H9 (cell line): ENCODE data around the gene PFN4. TPM values are rescaled to one million over a fixed set of nuclear protein-coding genes. Genes with fewer than 3 reads are reported as not detected.

Source experiments
- DNase-seq: peaks from one replicate; pipeline ENCODE4 v3.0.0-alpha.2; 2017
- H2AFZ ChIP-seq: one replicate; pipeline ENCODE4 v1.6.1; 2013; ENCODE audit warnings: mild to moderate bottlenecking, low read length, control low read depth, moderate library complexity
- H2AK5ac ChIP-seq: 2 replicates; pipeline ENCODE4 v1.6.1; 2013; ENCODE audit warnings: low read length, control low read depth, mixed read lengths; ENCODE audit not compliant: insufficient read length
- H2BK120ac ChIP-seq: one replicate; pipeline ENCODE4 v1.6.1; 2013; ENCODE audit warnings: low read depth, mild to moderate bottlenecking, low read length, control low read depth, inconsistent platforms; ENCODE audit not compliant: poor library complexity, severe bottlenecking
- H2BK12ac ChIP-seq: 2 replicates; pipeline ENCODE4 v1.6.1; 2013; ENCODE audit warnings: low read length, control low read depth, mixed read lengths, low read depth; ENCODE audit not compliant: insufficient read length
- H2BK15ac ChIP-seq: 2 replicates; pipeline ENCODE4 v1.6.1; 2013; ENCODE audit warnings: low read depth, low read length, control low read depth
- H2BK20ac ChIP-seq: one replicate; pipeline ENCODE4 v1.6.1; 2013; ENCODE audit warnings: low read depth, mild to moderate bottlenecking, low read length, control low read depth, inconsistent platforms; ENCODE audit not compliant: poor library complexity, severe bottlenecking
- H2BK5ac ChIP-seq: 2 replicates; pipeline ENCODE4 v1.6.1; 2013; ENCODE audit warnings: low read length, control low read depth, mixed read lengths; ENCODE audit not compliant: insufficient read length
- H3K14ac ChIP-seq: 2 replicates; pipeline ENCODE4 v1.6.1; 2013; ENCODE audit warnings: low read length, control low read depth; ENCODE audit not compliant: insufficient read depth
- H3K18ac ChIP-seq: 2 replicates; pipeline ENCODE4 v1.6.1; 2013; ENCODE audit warnings: low read depth, mild to moderate bottlenecking, mixed read lengths, low read length, control low read depth; ENCODE audit not compliant: insufficient read length
- H3K23ac ChIP-seq: 2 replicates; pipeline ENCODE4 v1.6.1; 2013; ENCODE audit warnings: low read length, control low read depth, mixed read lengths, low read depth; ENCODE audit not compliant: insufficient read length
- H3K23me2 ChIP-seq: 2 replicates; pipeline ENCODE4 v1.6.1; 2013; ENCODE audit warnings: low read depth, mild to moderate bottlenecking, mixed read lengths, low read length, control low read depth; ENCODE audit not compliant: insufficient read length, poor library complexity, severe bottlenecking
- H3K27ac ChIP-seq: 2 replicates; pipeline ENCODE4 v1.5.1; 2013; ENCODE audit warnings: low read length, control low read depth, mixed read lengths, low read depth; ENCODE audit not compliant: insufficient read length
- H3K27me3 ChIP-seq: 2 replicates; pipeline ENCODE4 v1.6.1; 2013; ENCODE audit warnings: low read length, control low read depth, inconsistent platforms; ENCODE audit not compliant: insufficient read depth
- H3K4ac ChIP-seq: 2 replicates; pipeline ENCODE4 v1.6.1; 2013; ENCODE audit warnings: low read depth, mild to moderate bottlenecking, control low read depth, inconsistent platforms, low read length, moderate library complexity
- H3K4me1 ChIP-seq: 2 replicates; pipeline ENCODE4 v1.6.1; 2013; ENCODE audit warnings: low read length, control low read depth, inconsistent platforms; ENCODE audit not compliant: insufficient read depth
- H3K4me2 ChIP-seq: 2 replicates; pipeline ENCODE4 v1.6.1; 2013; ENCODE audit warnings: low read length, control low read depth, mixed read lengths; ENCODE audit not compliant: insufficient read length, insufficient read depth
- H3K56ac ChIP-seq: 2 replicates; pipeline ENCODE4 v1.6.1; 2013; ENCODE audit warnings: low read depth, mild to moderate bottlenecking, mixed read lengths, low read length, control low read depth; ENCODE audit not compliant: insufficient read length
- H3K79me1 ChIP-seq: 2 replicates; pipeline ENCODE4 v1.6.1; 2013; ENCODE audit warnings: low read depth, mild to moderate bottlenecking, moderate library complexity, low read length, control low read depth, inconsistent platforms; ENCODE audit not compliant: insufficient read depth, poor library complexity, severe bottlenecking
- H3K79me2 ChIP-seq: 2 replicates; pipeline ENCODE4 v1.6.1; 2013; ENCODE audit warnings: low read length, control low read depth, inconsistent platforms; ENCODE audit not compliant: insufficient read depth
- H3K9ac ChIP-seq: 2 replicates; pipeline ENCODE4 v1.6.1; 2013; ENCODE audit warnings: low read length, control low read depth, mixed read lengths; ENCODE audit not compliant: insufficient read length; ENCODE audit errors: extremely low read depth
- H3K9me3 ChIP-seq: one replicate; pipeline ENCODE4 v1.6.1; 2013; ENCODE audit warnings: low read depth, low read length, inconsistent platforms; ENCODE audit not compliant: control insufficient read depth
- H3T11ph ChIP-seq: one replicate; pipeline ENCODE4 v1.6.1; 2013; ENCODE audit warnings: mild to moderate bottlenecking, low read length, control low read depth, inconsistent platforms
- H4K20me1 ChIP-seq: one replicate; pipeline ENCODE4 v1.6.1; 2013; ENCODE audit not compliant: control insufficient read depth, insufficient read length, insufficient read depth
- H4K5ac ChIP-seq: 2 replicates; pipeline ENCODE4 v1.6.1; 2013; ENCODE audit warnings: low read depth, mild to moderate bottlenecking, mixed read lengths, low read length, control low read depth; ENCODE audit not compliant: insufficient read length
- H4K8ac ChIP-seq: replicated peaks from 2 replicates; pipeline ENCODE4 v1.6.1; 2013; ENCODE audit warnings: low read length, control low read depth, mixed read lengths, low read depth; ENCODE audit not compliant: insufficient read length
- H4K91ac ChIP-seq: 2 replicates; pipeline ENCODE4 v1.6.1; 2013; ENCODE audit warnings: low read depth, mild to moderate bottlenecking, moderate library complexity, mixed read lengths, low read length, control low read depth; ENCODE audit not compliant: insufficient read length
- H3K27ac Mint-ChIP-seq, 3 experiments: 2 replicates in 2 of 3; 3 replicates in 1 of 3; pipeline ENCODE4 v1.8.0; 2020 to 2021; ENCODE audit warnings: mixed read lengths in 3 of 3, mild to moderate bottlenecking in 1 of 3, moderate library complexity in 1 of 3
- H3K27me3 Mint-ChIP-seq: 2 replicates; pipeline ENCODE4 v1.8.0; 2021; ENCODE audit warnings: low read depth, mild to moderate bottlenecking, moderate library complexity, mixed read lengths
- H3K36me3 Mint-ChIP-seq, 3 experiments: 2 replicates in 2 of 3; 3 replicates in 1 of 3; pipeline ENCODE4 v1.8.0; 2020 to 2021; ENCODE audit warnings: low read depth in 3 of 3, mixed read lengths in 3 of 3; ENCODE audit not compliant: insufficient read depth in 1 of 3
- H3K4me1 Mint-ChIP-seq, 2 experiments: 2 replicates each; pipeline ENCODE4 v1.8.0; 2020; ENCODE audit warnings: mixed read lengths in 2 of 2
- H3K4me3 Mint-ChIP-seq, 2 experiments: 2 replicates in 1 of 2; 3 replicates in 1 of 2; pipeline ENCODE4 v1.8.0; 2020 to 2021; ENCODE audit warnings: mild to moderate bottlenecking in 2 of 2, mixed read lengths in 2 of 2, moderate library complexity in 1 of 2
- H3K9me3 Mint-ChIP-seq, 2 experiments: 2 replicates in 1 of 2; 3 replicates in 1 of 2; pipeline ENCODE4 v1.8.0; 2020; ENCODE audit warnings: mild to moderate bottlenecking in 2 of 2, mixed read lengths in 2 of 2, moderate library complexity in 1 of 2
- WGBS: extraction: QIAGEN DNeasy Blood & Tissue Kit; methylation state at CpG from one replicate; pipeline ENCODE4 v1.1.7; 2013; ENCODE audit warnings: missing lambda C conversion rate, low lambda C conversion rate, mixed read lengths; ENCODE audit not compliant: insufficient read length; ENCODE audit errors: extremely low coverage; 5-methylcytosine and 5-hydroxymethylcytosine counted together
- total RNA-seq: library from RNA; stranded (reverse); gene quantifications from 2 replicates; pipeline ENCODE4 v1.2.1, GENCODE V29; 2021
- TF ChIP-seq, protein P1 (sequence below): fragments of 200-600 bp; sonication (generic); conservative IDR thresholded peaks from 3 replicates; pipeline ENCODE4 v1.8.0; 2021; ENCODE audit warnings: antibody characterized with exemption, mild to moderate bottlenecking

Gene PFN4
- total RNA-seq, 1 experiment from 2014 or later, result not detected

DNA sequence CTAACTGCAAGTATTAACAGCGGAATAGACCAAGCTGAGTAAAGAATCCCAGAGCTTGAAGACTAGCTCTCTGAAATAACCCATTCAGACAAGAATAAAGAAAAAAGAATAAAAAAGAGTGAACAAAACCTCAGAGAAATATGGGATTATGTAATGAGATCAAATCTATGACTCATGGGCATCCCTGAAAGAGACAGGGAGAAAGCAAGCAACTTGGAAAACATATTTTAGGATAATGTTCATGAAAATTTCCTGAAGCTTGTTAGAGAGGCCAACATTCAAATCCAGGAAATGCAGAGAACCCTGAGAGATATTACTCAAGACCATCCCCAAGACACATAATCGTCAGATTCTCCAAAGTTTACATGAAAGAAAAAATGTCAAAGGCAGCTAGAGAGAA lies 17.3 kb downstream of the PFN4 start:
- Histone ChIP-seq H4K20me1 (no peaks in the 10 kb centered on the region), H4K8ac (no peak overlapping the region), H2AK5ac (no peak overlapping the region), H3K4me2 (no peak overlapping the region), H3K9ac (no peak overlapping the region), H2BK120ac (no peak overlapping the region), H3T11ph (no peak overlapping the region), H4K5ac (no peak overlapping the region), H3K23me2 (no peaks in the 10 kb centered on the region), H4K91ac (no peak overlapping the region), H3K79me1 (no peaks in the 10 kb centered on the region), H3K18ac (no peak overlapping the region), H2BK5ac (no peak overlapping the region), H2AFZ (no peak overlapping the region), H3K27ac (no peak overlapping the region), H3K4me1 (no peaks in the 10 kb centered on the region), H3K4ac (no peak overlapping the region), H3K23ac (no peak overlapping the region), H3K79me2 (no peaks in the 10 kb centered on the region), H2BK20ac (no peak overlapping the region), H3K14ac (no peak overlapping the region), H3K9me3 (no peaks in the 10 kb centered on the region), H2BK12ac (no peak overlapping the region), H2BK15ac (no peak overlapping the region), H3K27me3 (no peaks in the 10 kb centered on the region), H3K56ac (no peak overlapping the region)
- no peak for DNase-seq
- peaks cover 0 to 5% of the 10 kb centered on the region in 2 experiments; a peak in 1 of 4 replicates for H3K4me1 Mint-ChIP-seq
- no peaks in the 10 kb centered on the region; the same call in 1 of the 2 replicates for H3K27me3 Mint-ChIP-seq
- no CpG with 5 or more reads among the region's 2 CpGs for WGBS
- no peak overlapping the region for H3K27ac Mint-ChIP-seq
- peaks cover 14 to 19% of the 10 kb centered on the region in 2 experiments; a peak in 4 of 5 replicates for H3K9me3 Mint-ChIP-seq
- no peak overlapping the region for H3K4me3 Mint-ChIP-seq
- peaks cover 0 to 9% (median 0%) of the 10 kb centered on the region in 3 experiments; a peak in 3 of 7 replicates for H3K36me3 Mint-ChIP-seq
- TF ChIP-seq, protein P1, sequence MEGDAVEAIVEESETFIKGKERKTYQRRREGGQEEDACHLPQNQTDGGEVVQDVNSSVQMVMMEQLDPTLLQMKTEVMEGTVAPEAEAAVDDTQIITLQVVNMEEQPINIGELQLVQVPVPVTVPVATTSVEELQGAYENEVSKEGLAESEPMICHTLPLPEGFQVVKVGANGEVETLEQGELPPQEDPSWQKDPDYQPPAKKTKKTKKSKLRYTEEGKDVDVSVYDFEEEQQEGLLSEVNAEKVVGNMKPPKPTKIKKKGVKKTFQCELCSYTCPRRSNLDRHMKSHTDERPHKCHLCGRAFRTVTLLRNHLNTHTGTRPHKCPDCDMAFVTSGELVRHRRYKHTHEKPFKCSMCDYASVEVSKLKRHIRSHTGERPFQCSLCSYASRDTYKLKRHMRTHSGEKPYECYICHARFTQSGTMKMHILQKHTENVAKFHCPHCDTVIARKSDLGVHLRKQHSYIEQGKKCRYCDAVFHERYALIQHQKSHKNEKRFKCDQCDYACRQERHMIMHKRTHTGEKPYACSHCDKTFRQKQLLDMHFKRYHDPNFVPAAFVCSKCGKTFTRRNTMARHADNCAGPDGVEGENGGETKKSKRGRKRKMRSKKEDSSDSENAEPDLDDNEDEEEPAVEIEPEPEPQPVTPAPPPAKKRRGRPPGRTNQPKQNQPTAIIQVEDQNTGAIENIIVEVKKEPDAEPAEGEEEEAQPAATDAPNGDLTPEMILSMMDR, result no peak
